DMS53 treated with DMSO at 0.1 percent for 48 hours (cell line): ENCODE data around the gene SOD2.
"Not testable (repeated sequence)": the region's sequence is repeated elsewhere in the genome, so short reads cannot be mapped to it uniquely, and the experiment has no call there.

Experiments
- DNase-seq: peaks from one replicate; lab custom pipeline; 2025; ENCODE audit not compliant: unreplicated experiment; lab: John Stamatoyannopoulos, UW

Gene SOD2

GRCh38 chr6:159693128-159693893 lies at the start of gene SOD2:
Gene SOD2, minus strand, starts transcription at chr6:159693241. Its CDS starts 74 bp downstream, at chr6:159693167.
- DNase-seq = peak; percentile 62

DNA sequence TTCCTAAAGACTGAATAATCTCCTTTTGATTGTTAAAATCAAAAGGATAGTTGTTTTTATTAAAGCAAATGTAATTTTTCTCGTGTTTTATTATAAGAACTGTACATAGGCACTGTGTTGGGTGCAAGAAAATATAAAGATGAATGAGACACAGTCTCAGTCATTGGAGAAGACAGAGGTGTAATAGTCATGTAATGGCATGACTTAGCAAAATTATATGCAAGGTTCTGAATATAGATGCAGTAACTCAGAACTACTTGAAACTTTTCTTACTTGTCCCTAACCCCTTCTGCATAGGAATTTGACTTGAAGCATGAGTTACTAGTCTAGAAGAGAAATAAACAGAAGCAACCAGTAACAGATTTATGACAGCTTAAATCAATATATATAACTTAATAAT lies 49.1 kb upstream of the SOD2 start:
- DNase-seq = no peak

DNA sequence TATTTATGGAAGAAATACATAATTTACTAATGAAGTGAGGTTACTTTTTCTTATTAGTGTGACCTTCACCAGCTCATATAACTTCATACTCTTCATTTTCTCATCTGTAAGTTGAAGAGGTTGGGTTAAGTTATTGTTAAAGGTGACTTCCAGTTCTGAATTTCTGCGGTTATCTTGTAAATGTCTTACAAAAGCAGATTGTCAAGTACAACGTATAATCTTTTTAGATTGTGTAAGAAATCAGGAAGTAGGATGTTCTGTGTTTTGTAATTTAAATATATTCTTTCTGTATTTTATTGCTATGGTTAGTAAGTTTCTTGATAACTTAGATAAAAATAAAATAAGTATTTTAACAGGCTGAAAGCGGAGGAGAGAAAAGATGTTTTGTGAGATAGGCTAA lies 46.3 kb upstream of the SOD2 start:
- no peak for DNase-seq

GRCh38 chr6:159736908-159737307 lies 43.9 kb upstream of the SOD2 start:
- DNase-seq = no peak

- not testable (repeated sequence) for DNase-seq
Observed at GRCh38 chr6:159733395-159733794, 40.4 kb upstream of the SOD2 start.

DNA sequence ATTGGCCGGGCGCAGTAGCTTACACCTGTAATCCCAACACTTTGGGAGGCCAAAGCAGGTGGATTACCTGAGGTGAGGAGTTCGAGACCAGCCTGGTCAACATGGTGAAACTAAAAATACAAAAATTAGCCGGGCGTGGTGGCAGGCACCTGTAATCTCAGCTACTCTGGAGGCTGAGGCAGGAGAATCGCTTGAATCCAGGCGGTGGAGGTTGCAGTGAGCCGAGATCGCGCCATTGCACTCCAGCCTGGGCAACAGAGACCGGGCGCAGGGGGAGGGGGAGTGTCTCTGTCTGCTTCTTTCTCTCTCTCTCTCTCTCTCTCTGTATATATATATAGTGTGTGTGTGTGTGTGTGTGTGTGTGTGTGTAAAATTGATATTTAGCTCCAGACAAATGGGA lies 39.5 kb upstream of the SOD2 start:
- not testable (repeated sequence) for DNase-seq

DNA sequence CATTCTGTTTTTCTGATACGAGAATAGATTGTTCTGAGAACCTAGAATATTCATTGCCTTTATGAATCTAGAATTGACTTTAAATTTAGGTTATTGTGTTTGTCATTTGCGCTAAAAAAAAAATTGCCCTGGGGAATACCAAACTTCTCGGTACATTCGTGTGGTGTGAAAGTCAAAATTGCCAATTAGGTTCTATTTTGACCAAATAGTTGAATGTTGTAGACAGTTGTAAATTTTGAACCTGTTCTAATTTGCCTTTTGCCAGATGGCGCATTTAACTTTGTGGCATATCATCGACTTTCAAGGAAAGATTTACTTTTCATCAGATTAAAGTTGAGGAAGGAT lies 37.3 kb upstream of the SOD2 start:
- no peak for DNase-seq

- DNase-seq = no peak
Observed at GRCh38 chr6:159729598-159730331, 36.7 kb upstream of the SOD2 start.

GRCh38 chr6:159728531-159728964 lies 35.5 kb upstream of the SOD2 start:
- DNase-seq = no peak

DNA sequence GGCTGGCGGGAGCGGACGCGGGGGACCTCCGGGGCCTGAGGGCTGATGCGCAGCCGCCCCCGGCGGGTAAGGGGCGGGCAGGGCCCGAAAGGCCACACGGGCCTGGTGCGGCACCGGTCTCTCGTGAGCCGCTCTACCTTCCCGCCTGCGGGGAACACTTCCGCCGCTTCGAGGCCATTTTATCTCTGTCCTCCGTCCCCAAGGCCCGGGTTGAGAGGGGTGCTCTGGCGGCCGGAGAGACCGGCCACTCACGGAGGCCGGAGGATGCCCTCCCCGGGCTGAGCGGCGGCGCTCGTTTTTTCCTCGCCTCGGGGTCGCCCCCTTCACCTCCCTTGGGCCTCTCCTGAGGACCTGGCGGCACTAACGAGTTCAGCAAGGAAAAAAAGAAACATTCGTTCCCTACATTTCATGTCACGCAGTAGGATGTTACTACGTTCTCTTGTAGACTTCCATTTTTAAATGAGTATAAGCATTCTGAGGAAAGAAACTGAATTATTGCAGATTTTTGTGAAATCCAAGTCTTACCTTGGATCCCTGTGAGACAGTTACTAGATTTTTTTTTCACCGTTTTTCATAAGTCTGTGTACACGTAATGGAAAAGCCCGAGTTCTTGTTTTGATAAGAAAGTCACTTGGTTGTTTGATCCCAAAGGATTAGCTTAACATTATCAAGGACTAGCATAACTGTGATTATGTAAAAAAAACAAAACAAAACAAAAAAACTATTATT lies 34.8 kb upstream of the SOD2 start:
- DNase-seq = peak; percentile 29

- peak; percentile 81 for DNase-seq
Observed at GRCh38 chr6:159726918-159727716, 34.1 kb upstream of the SOD2 start, which contains the start of gene WTAP. Gene WTAP, plus strand, starts transcription at chr6:159727506. Its CDS starts 8,760 bp downstream, at chr6:159736266.

- no peak for DNase-seq
Observed at GRCh38 chr6:159726255-159726917, 33.3 kb upstream of the SOD2 start.

DNA sequence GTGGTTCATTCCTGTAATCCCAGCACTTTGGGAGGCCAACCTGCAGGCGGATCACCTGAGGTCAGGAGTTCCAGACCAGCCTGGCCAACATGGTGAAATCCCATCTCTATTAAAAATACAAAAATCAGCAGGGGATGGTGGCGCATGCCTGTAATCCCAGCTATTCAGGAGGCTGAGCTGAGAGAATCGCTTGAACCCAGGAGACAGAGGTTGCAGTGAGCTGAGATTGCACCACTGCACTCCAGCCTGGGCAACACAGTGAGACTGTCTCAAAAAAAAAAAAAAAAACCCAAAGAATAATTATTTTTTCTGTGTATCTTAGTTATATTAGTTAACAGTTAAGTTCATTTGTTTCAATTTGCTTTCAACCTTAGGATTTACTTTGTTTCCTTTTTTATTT lies 32.2 kb upstream of the SOD2 start:
- not testable (repeated sequence) for DNase-seq

GRCh38 chr6:159724778-159725177 lies 31.7 kb upstream of the SOD2 start:
- DNase-seq = no peak

- DNase-seq = no peak
Observed at GRCh38 chr6:159723259-159723658, 30.2 kb upstream of the SOD2 start.

DNA sequence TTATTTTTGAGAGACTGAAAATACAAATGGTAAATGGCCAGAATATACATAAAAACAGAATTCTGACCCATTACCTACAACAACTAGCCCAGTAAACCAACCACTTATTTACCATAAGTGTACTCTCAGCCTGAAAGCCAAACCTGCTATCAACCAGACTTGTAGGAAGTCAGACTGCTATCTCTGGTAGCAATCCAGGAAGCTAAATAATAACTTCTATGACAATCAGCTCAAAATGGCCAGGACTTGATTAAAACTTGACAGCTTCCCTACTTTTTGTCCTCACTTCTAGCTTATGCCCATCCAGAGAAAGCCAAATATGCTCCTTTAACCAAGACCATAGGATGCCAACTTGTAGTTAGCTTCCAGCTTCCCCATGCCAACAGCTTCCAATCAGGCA lies 29.6 kb upstream of the SOD2 start:
- DNase-seq = no peak

GRCh38 chr6:159721981-159722380 lies 28.9 kb upstream of the SOD2 start:
- DNase-seq = not testable (repeated sequence)

GRCh38 chr6:159720708-159721107 lies 27.7 kb upstream of the SOD2 start:
- DNase-seq = peak; percentile 25

GRCh38 chr6:159719287-159719686 lies 26.2 kb upstream of the SOD2 start:
- DNase-seq = no peak

DNA sequence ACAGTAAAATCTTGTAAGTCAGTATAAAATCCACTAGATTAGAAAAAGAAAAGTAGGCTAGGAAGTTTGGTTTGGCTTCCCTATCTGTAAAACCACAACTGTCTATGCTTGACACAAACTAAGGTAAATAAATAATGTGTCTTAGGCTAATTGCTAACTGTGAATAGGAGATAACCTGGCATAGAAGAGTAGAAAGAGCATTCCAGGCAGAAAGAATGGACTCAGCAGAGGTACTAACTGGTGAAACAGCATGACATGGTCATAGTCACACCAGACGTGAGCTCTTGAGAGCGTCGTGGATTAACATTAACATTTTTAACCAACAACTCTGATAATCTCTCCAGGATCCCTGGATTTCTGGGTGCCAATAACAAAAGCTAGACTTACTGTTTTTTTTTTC lies 25.6 kb upstream of the SOD2 start:
- no peak for DNase-seq
